KOPT-K1 (cell line): Measurements from ENCODE around the gene EVI5.
A peak's percentile ranks its signal among the peaks of the same experiment; 100 is the strongest.

Source experiments
- H3K27ac ChIP-seq: fragments of 200-600 bp; sonication (generic); 2 replicates; pipeline ENCODE4 v1.5.1; 2016; ENCODE audit warnings: antibody characterized with exemption, mild to moderate bottlenecking, low read depth, low read length; ENCODE audit not compliant: poor library complexity, severe bottlenecking
- H3K36me3 ChIP-seq: fragments of 200-600 bp; sonication (generic); 2 replicates; pipeline ENCODE4 v1.5.1; 2017; ENCODE audit warnings: antibody characterized with exemption, mild to moderate bottlenecking, low read length, moderate library complexity; ENCODE audit not compliant: insufficient read depth
- H3K9me3 ChIP-seq: fragments of 200-600 bp; sonication (generic); 2 replicates; pipeline ENCODE4 v1.5.1; 2017; ENCODE audit warnings: antibody characterized with exemption, low read length, mild to moderate bottlenecking; ENCODE audit not compliant: insufficient read depth, poor library complexity, severe bottlenecking

EVI5 gene

GRCh38 chr1:92494485-92495141 lies 290.3 kb downstream of the EVI5 start:
- Histone ChIP-seq H3K9me3 (no peaks in the 10 kb centered on the region), H3K27ac (peak overlapping the region; percentile 28), H3K36me3 (no peaks in the 10 kb centered on the region)

GRCh38 chr1:92493139-92493538 lies 291.8 kb downstream of the EVI5 start:
- H3K27ac ChIP-seq = no peak overlapping the region
- no peaks in the 10 kb centered on the region for H3K9me3 ChIP-seq
- no peaks in the 10 kb centered on the region for H3K36me3 ChIP-seq

- no peaks in the 10 kb centered on the region for H3K9me3 ChIP-seq
- H3K27ac ChIP-seq = peak overlapping the region; percentile 4
These were observed 296.1 kb downstream of the EVI5 start for GRCh38 chr1:92488832-92489231.

GRCh38 chr1:92488416-92488815 lies 296.5 kb downstream of the EVI5 start:
- Histone ChIP-seq H3K36me3 (no peaks in the 10 kb centered on the region), H3K27ac (peak overlapping the region; percentile 4), H3K9me3 (no peaks in the 10 kb centered on the region)

More at GRCh38 chr1:92488832-92489231, 296.1 kb downstream of the EVI5 start:
- no peaks in the 10 kb centered on the region for H3K36me3 ChIP-seq

GRCh38 chr1:92487078-92487605 lies 297.8 kb downstream of the EVI5 start:
- H3K9me3 ChIP-seq = peaks cover under 1% of the 10 kb centered on the region
- peak overlapping the region; percentile 98 for H3K27ac ChIP-seq
- H3K36me3 ChIP-seq = peaks cover 8% of the 10 kb centered on the region

- H3K27ac ChIP-seq = peak within 1 kb of the TSS; percentile 98
- H3K36me3 ChIP-seq = peaks cover 15% of the 10 kb centered on the region
- H3K9me3 ChIP-seq = peaks cover 7% of the 10 kb centered on the region
These were observed 298.4 kb downstream of the EVI5 start, which contains the start of gene GFI1 for GRCh38 chr1:92486251-92487077. Gene GFI1, minus strand, starts transcription at chr1:92486925. Its CDS starts 3,438 bp downstream, at chr1:92483487.

- H3K36me3 ChIP-seq = peaks cover 23% of the 10 kb centered on the region
- peaks cover 16% of the 10 kb centered on the region for H3K9me3 ChIP-seq
- H3K27ac ChIP-seq = peak overlapping the region; percentile 98
These were observed 299.3 kb downstream of the EVI5 start for GRCh38 chr1:92485381-92486250.

- H3K27ac ChIP-seq = peak overlapping the region; percentile 98
- H3K9me3 ChIP-seq = peaks cover 16% of the 10 kb centered on the region
- H3K36me3 ChIP-seq = peaks cover 32% of the 10 kb centered on the region
These were observed 300.2 kb downstream of the EVI5 start for GRCh38 chr1:92484472-92485380.

GRCh38 chr1:92483610-92484471 lies 301.1 kb downstream of the EVI5 start:
- H3K9me3 ChIP-seq = peaks cover 16% of the 10 kb centered on the region
- peak overlapping the region; percentile 98 for H3K27ac ChIP-seq
- peaks cover 41% of the 10 kb centered on the region for H3K36me3 ChIP-seq

- Histone ChIP-seq H3K36me3 (peaks cover 50% of the 10 kb centered on the region), H3K27ac (peak overlapping the region; percentile 98), H3K9me3 (peaks cover 16% of the 10 kb centered on the region)
These were observed 302.0 kb downstream of the EVI5 start for GRCh38 chr1:92482665-92483609.

GRCh38 chr1:92481971-92482664 lies 302.8 kb downstream of the EVI5 start:
- Histone ChIP-seq H3K27ac (peak overlapping the region; percentile 98), H3K9me3 (peaks cover 16% of the 10 kb centered on the region), H3K36me3 (peaks cover 58% of the 10 kb centered on the region)

GRCh38 chr1:92481599-92481925 lies 303.3 kb downstream of the EVI5 start:
- Histone ChIP-seq H3K27ac (no peak overlapping the region), H3K36me3 (peaks cover 62% of the 10 kb centered on the region), H3K9me3 (peaks cover 16% of the 10 kb centered on the region)
